Right lobe of liver (tissue), 6 donors: ENCODE measurements around the gene CCDC122. TPM values are rescaled to one million over a fixed set of nuclear protein-coding genes. Genes with fewer than 3 reads are reported as not detected.

Source experiments
- ATAC-seq, 4 donors: fragments of 200-7000 bp; cut with Tn5 transposase; one replicate each; pipeline ENCODE4 v1.9.1; 2020; ENCODE audit warnings: mild to moderate bottlenecking in 4 of 4, moderate library complexity in 4 of 4
- DNase-seq, 3 donors: peaks; one replicate each; pipeline ENCODE4 v3.0.0-alpha.2; 2020
- H3K27ac ChIP-seq, 3 donors: fragments of 200-600 bp; one replicate each; pipeline ENCODE4 v1.8.0; 2022
- H3K27me3 ChIP-seq, 2 donors: fragments of 200-600 bp; one replicate each; pipeline ENCODE4 v1.8.0; 2022
- H3K36me3 ChIP-seq, 4 donors: fragments of 200-600 bp; sonication (generic) in 1 of 4; one replicate each; pipeline versions ENCODE4 v1.5.1 to v1.8.0; 2017 to 2022; ENCODE audit warnings: control low read depth in 1 of 4
- H3K4me1 ChIP-seq, 4 donors: fragments of 200-600 bp; sonication (generic) in 1 of 4; one replicate each; pipeline versions ENCODE4 v1.5.1 to v1.8.0; 2017 to 2022; ENCODE audit warnings: control low read depth in 1 of 4
- H3K4me3 ChIP-seq, 3 donors: fragments of 200-600 bp; one replicate each; pipeline ENCODE4 v1.8.0; 2022
- H3K9me3 ChIP-seq, 4 donors: fragments of 200-600 bp; sonication (generic) in 1 of 4; one replicate each; pipeline versions ENCODE4 v1.5.1 to v1.8.0; 2017 to 2022; ENCODE audit warnings: control low read depth in 1 of 4
- POLR2A ChIP-seq: fragments of 450-650 bp; IDR thresholded peaks from one replicate; pipeline ENCODE4 v1.6.1; 2017; ENCODE audit warnings: antibody characterized with exemption, mild to moderate bottlenecking
- WGBS: methylation state at CpG from one replicate; pipeline ENCODE4 v1.1.6; 2018; ENCODE audit warnings: low coverage, low lambda C conversion rate; ENCODE audit not compliant: insufficient coverage; ENCODE audit errors: missing lambda C conversion rate; 5-methylcytosine and 5-hydroxymethylcytosine counted together
- intact Hi-C, 2 donors: fragments of 100-400 bp; cut with DNase I; formaldehyde crosslinking; loops; one replicate each; pipeline versions ENCODE4 v1.11.2 to v1.14.1; 2022
- long read RNA-seq: library from polyadenylated mRNA; unstranded; transcript quantifications from one replicate; pipeline ENCODE4 v2.0.0, GENCODE V29; 2019
- total RNA-seq, 6 experiments: library from RNA; depleted of rRNA in 2 of 6; stranded (reverse); fragments of >200 nt in 2 of 6; fragmentation: NEBNext Ultra II Directional in 3 of 6; extraction: Animal tissue kit (Norgen Biotek cat#: 25700) in 3 of 6; gene quantifications; one replicate each; pipeline versions ENCODE4 v1.1.0 to v1.2.4, GENCODE V29; 2016 to 2023
- TF ChIP-seq, protein P1 (sequence below), 4 donors: fragments of 200-600 bp in 3 of 4; fragments of 450-650 bp in 1 of 4; IDR thresholded peaks; one replicate each; pipeline versions ENCODE4 v1.5.1 to v1.8.0; 2016 to 2022; ENCODE audit warnings: antibody characterized with exemption in 4 of 4, mild to moderate bottlenecking in 2 of 4
- donor health status: DM: no; HTN: yes; CAD: no.
- donor health status: DM: no; HTN: no; CAD: no.
- donor health status: DM: no; HTN: no; CAD: no.
- donor health status: DM: no; HTN: yes; CAD: no.
- donor health status: DM: no; HTN: yes; CAD: no.

CCDC122 gene
- total RNA-seq: 1 to 10 TPM; 1.7 to 4.9 (median 3.1) TPM
- long read RNA-seq, partial matches to known transcripts: 0 of 1 reads
- long read RNA-seq, other reads (novel, unspliced or antisense): 1 of 1 reads

DNA sequence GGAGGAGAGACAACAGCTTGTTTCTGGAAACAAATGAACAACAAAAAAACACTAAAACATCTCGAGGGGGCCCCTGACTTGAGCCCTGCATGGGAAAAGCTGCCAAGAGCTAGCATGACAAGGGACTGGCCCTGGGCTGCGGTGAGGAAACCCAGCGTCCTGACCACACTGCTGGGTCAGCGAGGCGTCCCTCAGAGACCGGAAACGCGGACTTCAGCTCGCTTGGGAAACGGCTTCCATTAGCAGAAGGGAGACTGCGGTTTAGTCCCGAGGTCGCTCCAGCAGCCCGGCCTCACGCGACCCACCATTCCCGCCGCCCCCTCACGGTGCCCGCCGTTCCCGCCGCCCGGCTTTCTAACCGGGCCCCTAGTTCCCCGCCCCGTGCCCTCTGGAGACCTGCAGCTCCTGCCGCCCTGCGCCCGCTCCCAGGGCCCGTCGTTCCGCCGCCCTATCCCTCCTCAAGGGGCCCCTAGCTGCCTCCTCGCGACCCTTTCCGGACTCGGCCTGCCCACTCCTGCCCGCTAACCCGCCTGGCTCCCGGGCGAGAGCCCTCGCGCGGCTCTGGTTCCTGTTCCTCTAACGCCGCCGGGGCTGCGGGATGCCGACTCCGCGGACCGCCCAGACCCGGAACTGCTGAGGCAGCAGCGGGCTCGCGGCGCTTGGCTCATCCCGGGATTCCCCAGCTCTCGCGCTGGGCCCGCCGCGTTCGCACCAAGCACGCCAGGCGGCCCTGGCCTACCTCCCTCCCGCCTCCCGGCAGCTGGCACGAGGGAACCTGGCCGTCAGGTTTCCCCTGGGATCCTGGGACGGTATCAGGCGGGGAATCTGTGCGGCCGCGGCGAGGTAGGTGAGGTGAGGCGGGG is at the start of gene CCDC122:
TSS of gene CCDC122 (minus strand) at position 849 of the 863 bp plus-strand sequence. CDS start 10,364 bp downstream, outside the sequence.
- WGBS: 0% methylated on average over 27 of the region's 78 CpGs
- ATAC-seq: peak; percentile 87 to 93 (median 90)

DNA sequence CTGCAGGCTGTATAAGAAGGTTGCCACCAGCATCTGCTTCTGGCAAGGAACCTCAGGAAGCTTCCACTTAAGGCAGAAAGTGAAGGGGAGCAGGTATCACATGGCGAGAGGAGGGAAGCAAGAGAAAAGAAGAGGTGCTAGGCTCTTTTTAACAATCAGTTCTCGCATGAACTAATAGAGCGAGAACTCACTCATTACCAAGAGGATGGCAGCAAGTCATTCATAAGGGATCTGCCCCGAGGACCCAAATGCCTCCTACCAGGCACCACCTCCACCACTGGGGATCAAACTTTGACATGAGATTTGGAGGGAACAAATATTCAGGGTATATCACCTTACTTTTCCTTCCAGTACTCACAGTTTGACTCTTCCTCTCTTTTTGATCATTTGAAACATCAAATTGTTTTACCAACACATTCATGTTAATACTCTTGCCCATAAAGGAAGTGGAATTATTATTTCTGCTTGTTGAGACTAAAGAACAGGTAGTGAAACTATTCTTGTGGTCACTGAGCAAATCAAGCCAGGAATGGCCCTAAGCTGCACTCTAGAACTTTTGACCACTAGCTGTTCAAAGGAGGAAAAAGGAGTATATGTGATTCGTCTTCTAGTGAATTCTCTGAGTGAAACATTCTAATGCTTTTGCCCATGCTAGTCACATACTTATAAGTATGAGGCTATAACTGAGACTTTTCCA is 45.2 kb upstream of the CCDC122 start:
- H3K27me3 ChIP-seq: no peaks in the 10 kb centered on the region
- DNase-seq (no peak), ATAC-seq (peak in 2 of 4 donors; percentile 18 to 25)
- intact Hi-C loops: no loop called here
- no peak for TF ChIP-seq POLR2A
- no peak overlapping the region for H3K27ac ChIP-seq
- WGBS: 82% methylated on average over 5 of the region's 5 CpGs
- no peaks in the 10 kb centered on the region for H3K4me1 ChIP-seq
- no peaks in the 10 kb centered on the region for H3K36me3 ChIP-seq
- no peaks in the 10 kb centered on the region for H3K9me3 ChIP-seq
- H3K4me3 ChIP-seq: no peak overlapping the region

More for the DNA sequence above, at the start of gene CCDC122:
- H3K27ac ChIP-seq: peak within 1 kb of the TSS; percentile 89 to 95 (median 92)
- H3K4me3 ChIP-seq: peak within 1 kb of the TSS; percentile 67 to 77 (median 77)
- DNase-seq: peak; percentile 85 to 92 (median 91)
- H3K4me1 ChIP-seq: peaks cover 0 to 9% (median 4%) of the 10 kb centered on the region in 4 donors
- H3K9me3 ChIP-seq: no peaks in the 10 kb centered on the region
- intact Hi-C loops: no loop called here
- TF ChIP-seq, protein P1, sequence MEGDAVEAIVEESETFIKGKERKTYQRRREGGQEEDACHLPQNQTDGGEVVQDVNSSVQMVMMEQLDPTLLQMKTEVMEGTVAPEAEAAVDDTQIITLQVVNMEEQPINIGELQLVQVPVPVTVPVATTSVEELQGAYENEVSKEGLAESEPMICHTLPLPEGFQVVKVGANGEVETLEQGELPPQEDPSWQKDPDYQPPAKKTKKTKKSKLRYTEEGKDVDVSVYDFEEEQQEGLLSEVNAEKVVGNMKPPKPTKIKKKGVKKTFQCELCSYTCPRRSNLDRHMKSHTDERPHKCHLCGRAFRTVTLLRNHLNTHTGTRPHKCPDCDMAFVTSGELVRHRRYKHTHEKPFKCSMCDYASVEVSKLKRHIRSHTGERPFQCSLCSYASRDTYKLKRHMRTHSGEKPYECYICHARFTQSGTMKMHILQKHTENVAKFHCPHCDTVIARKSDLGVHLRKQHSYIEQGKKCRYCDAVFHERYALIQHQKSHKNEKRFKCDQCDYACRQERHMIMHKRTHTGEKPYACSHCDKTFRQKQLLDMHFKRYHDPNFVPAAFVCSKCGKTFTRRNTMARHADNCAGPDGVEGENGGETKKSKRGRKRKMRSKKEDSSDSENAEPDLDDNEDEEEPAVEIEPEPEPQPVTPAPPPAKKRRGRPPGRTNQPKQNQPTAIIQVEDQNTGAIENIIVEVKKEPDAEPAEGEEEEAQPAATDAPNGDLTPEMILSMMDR (IDR thresholded peaks at IDR 0.05): no peak
- TF ChIP-seq POLR2A: peak; percentile 92
- no peaks in the 10 kb centered on the region for H3K36me3 ChIP-seq
- H3K27me3 ChIP-seq: no peaks in the 10 kb centered on the region

DNA sequence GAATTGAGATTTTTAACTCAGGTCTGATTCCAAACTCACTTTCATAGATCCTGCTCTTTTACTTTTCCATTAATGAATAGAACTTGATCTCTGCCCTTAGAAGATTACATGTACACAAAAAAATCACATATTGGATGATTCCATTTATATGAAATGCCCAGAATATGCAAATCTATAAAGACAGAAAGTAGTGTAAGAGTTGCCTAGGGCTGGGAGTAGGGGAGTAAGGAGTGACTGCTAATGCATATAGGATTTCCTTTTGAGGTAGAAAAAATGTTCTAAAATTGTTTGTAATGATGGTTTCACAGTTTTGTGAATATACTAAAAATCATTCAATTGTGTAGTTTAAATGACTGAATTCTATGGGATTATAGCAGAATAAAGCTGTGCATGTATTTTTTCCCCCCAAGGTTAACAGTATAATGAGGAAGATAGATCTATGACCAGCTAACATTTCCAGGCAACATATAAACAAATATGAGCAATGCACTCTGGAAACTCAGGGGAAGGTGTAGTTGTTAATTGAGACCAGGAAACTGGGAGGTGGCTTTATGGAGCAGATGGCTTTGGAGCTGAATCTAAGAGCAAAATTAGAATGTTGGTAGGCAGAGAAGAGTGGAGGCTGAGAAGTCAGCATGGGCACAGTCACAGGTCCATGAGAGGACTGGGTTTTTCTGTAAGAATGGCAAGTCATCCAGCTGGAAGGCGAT is 41.6 kb upstream of the CCDC122 start:
- intact Hi-C loops: no loop called here
- DNase-seq: no peak

DNA sequence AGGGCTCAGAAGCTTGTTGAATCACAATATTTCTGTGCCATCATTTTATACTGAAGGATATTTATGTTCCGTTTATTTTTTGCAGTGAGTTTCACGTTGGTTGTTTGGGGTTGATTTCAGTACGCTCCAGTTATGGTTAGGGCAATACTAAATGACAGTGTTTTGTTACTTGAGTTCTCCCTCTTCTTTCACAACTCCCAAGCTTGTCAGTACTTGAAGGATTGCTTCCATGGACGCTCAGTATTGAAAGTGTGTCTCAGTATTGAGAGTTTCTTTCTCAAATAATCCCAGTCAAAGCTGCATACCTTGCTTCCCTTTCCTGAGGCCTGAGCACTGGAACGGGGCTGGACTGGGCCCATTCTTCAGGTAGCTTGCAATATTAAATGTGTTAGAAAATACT is 39.1 kb upstream of the CCDC122 start:
- H3K36me3 ChIP-seq: no peaks in the 10 kb centered on the region
- intact Hi-C loops: loop anchor here in 1 of 2 donors (10.0 kb wide), 1 partner anchor 546 kb away; no protein-coding TSS in a partner anchor

More for the DNA sequence above, 41.6 kb upstream of the CCDC122 start:
- Histone ChIP-seq H3K27ac (no peak overlapping the region), H3K4me1 (no peaks in the 10 kb centered on the region), H3K4me3 (no peak overlapping the region), H3K36me3 (no peaks in the 10 kb centered on the region), H3K9me3 (no peaks in the 10 kb centered on the region), H3K27me3 (no peaks in the 10 kb centered on the region)
- ATAC-seq: no peak
- TF ChIP-seq POLR2A: no peak
- TF ChIP-seq, protein P1 (IDR thresholded peaks at IDR 0.05): no peak
- 100% methylated on average over 1 of the region's 1 CpG for WGBS

More for the DNA sequence above, 39.1 kb upstream of the CCDC122 start:
- H3K4me1 ChIP-seq: no peaks in the 10 kb centered on the region
- ATAC-seq (no peak), DNase-seq (no peak)
- H3K4me3 ChIP-seq: no peak overlapping the region
- H3K27me3 ChIP-seq: no peaks in the 10 kb centered on the region
- TF ChIP-seq POLR2A: no peak
- TF ChIP-seq, protein P1 (IDR thresholded peaks at IDR 0.05): no peak
- no peak overlapping the region for H3K27ac ChIP-seq
- no peaks in the 10 kb centered on the region for H3K9me3 ChIP-seq
- WGBS: 82% methylated on average over 5 of the region's 5 CpGs
